Measurements from ENCODE around the gene UMAD1. TPM values are rescaled to one million over a fixed set of nuclear protein-coding genes. Genes with fewer than 3 reads are reported as not detected.

UMAD1 gene
- total and polyA plus RNA-seq, 2 of the 4 experiments (the other 2 are of a cell fraction), result 5.2 to 8.4 TPM

GRCh38 chr7:7731732-7732131 lies 91.2 kb downstream of the UMAD1 start:
- POLR2A ChIA-PET (ENCODE audit: unreplicated experiment), result no interaction called here
- Histone ChIP-seq H2AK9ac (replicated peaks; ENCODE audit: low read depth, low read length, poor library complexity) (no peak overlapping the region), H4K91ac (ENCODE audit: insufficient read depth, low read depth, low read length) (no peak overlapping the region), H3K4me2 (ENCODE audit: low read depth, low read length) (no peak overlapping the region), H3K27ac (ENCODE audit: insufficient read depth, low read length) (no peak overlapping the region), H4K8ac (ENCODE audit: low read depth in 2 of 2, low read length in 2 of 2) (no peak overlapping the region), H2BK20ac (ENCODE audit: low read depth, low read length) (no peak overlapping the region), H2BK15ac (ENCODE audit: low read depth, low read length) (no peak overlapping the region), H3K14ac (replicated peaks; ENCODE audit: low read depth, low read length) (no peak overlapping the region), H3K4me1 (ENCODE audit: control insufficient read depth, insufficient read depth, low read length) (no peaks in the 10 kb centered on the region), H4K20me1 (ENCODE audit: insufficient read depth, low read length) (no peaks in the 10 kb centered on the region), H3K18ac (ENCODE audit: low read depth, low read length) (no peak overlapping the region), H3K23ac (ENCODE audit: low read depth, low read length) (no peak overlapping the region), H3K9me3 (ENCODE audit: control insufficient read depth, insufficient read depth, low read length) (no peaks in the 10 kb centered on the region), H4K5ac (ENCODE audit: low read depth, low read length) (no peak overlapping the region), H3K9ac (ENCODE audit: low read depth, low read length) (no peak overlapping the region), H3K56ac (ENCODE audit: extremely low read depth, insufficient read depth, low read length) (no peak overlapping the region), H3K36me3 (ENCODE audit: control insufficient read depth, insufficient read depth, low read length) (no peaks in the 10 kb centered on the region), H3K27me3 (ENCODE audit: control insufficient read depth, insufficient read depth, low read length) (no peaks in the 10 kb centered on the region), H3K4me3 (ENCODE audit: insufficient read depth, low read depth, low read length) (no peak overlapping the region), H2BK5ac (ENCODE audit: low read depth, low read length, poor library complexity, severe bottlenecking) (no peak overlapping the region), H3K79me1 (ENCODE audit: low read depth in 1 of 2, low read length in 2 of 2) (no peaks in the 10 kb centered on the region), H3K4ac (ENCODE audit: low read depth, low read length) (no peak overlapping the region), H2AK5ac (ENCODE audit: low read depth, low read length) (no peak overlapping the region), H2BK120ac (ENCODE audit: low read depth, low read length) (no peak overlapping the region), H3K9me1 (ENCODE audit: insufficient read depth, low read length) (no peaks in the 10 kb centered on the region), H2AFZ (replicated peaks; ENCODE audit: low read length, poor library complexity) (no peak overlapping the region)
- CTCF ChIA-PET, result no interaction called here
- no peak for ATAC-seq (ENCODE audit: low read depth)
- intact Hi-C loops (cut with micrococcal nuclease) (no loop called here), in situ Hi-C loops (cut with MboI; ENCODE audit: low sequenced_read_pairs) (no loop called here), dilution Hi-C loops (cut with HindIII; ENCODE audit: low sequenced_read_pairs, unreplicated experiment) (no loop called here)
- no peak for DNase-seq
- BruUV-seq (replicated peaks), result no TSS peak
- no peak for TF ChIP-seq POLR2A (IDR thresholded peaks at IDR 0.05; ENCODE audit: low read depth, low read length)
- no peak for TF ChIP-seq NFE2L2 (IDR thresholded peaks at IDR 0.05; ENCODE audit: low read depth, low read length)
- TF ChIP-seq RAD21 (IDR thresholded peaks at IDR 0.05; ENCODE audit: low read length), result no peak
- TF ChIP-seq CTCF (conservative IDR thresholded peaks at IDR 0.05; ENCODE audit: low read depth, low read length), result no peak
- no peak for TF ChIP-seq FOS (IDR thresholded peaks at IDR 0.05; ENCODE audit: low read depth, low read length)
- no peak for TF ChIP-seq USF2 (IDR thresholded peaks at IDR 0.05; ENCODE audit: low read depth, low read length)
- no peak for TF ChIP-seq BHLHE40 (IDR thresholded peaks at IDR 0.05; ENCODE audit: low read depth, low read length)
- TF ChIP-seq MXI1 (IDR thresholded peaks at IDR 0.05; ENCODE audit: borderline replicate concordance, low read depth, low read length), result no peak
- no peak for TF ChIP-seq RFX5 (IDR thresholded peaks at IDR 0.05; ENCODE audit: low read depth, low read length)
- TF ChIP-seq RCOR1 (IDR thresholded peaks at IDR 0.05; ENCODE audit: insufficient replicate concordance, low read length), result no peak
- TF ChIP-seq ELK1 (IDR thresholded peaks at IDR 0.05; ENCODE audit: borderline replicate concordance, low read depth, low read length), result no peak
